ENCODE data around the gene RMP24. TPM values are rescaled to one million over a fixed set of nuclear protein-coding genes. Genes with fewer than 3 reads are reported as not detected.
A peak's percentile ranks its signal among the peaks of the same experiment; 100 is the strongest.

Gene RMP24

Small RNA genes within 50 kb of the gene (microRNA-seq; reads per million reads assigned to microRNA genes)
- 12.8 reads per million, percentile 23 among the genes with 10 or more reads in this experiment for gene MIR3929 (ENCODE audit: borderline number of aligned reads, borderline replicate concordance)

Other genes with a start within 250 kb of the RMP24 start
- 29.2 and 34.2 TPM in 2 replicates for gene RPRD1A, start 94.9 kb downstream of the RMP24 start, total RNA-seq (2021)
- 14.8 and 20.3 TPM in 2 replicates for gene SLC39A6, start 156.7 kb downstream of the RMP24 start, total RNA-seq (2021)
- gene ELP2, start 157.2 kb downstream of the RMP24 start, total RNA-seq (2021): 54.2 and 68.3 TPM in 2 replicates
- gene MOCOS, start 214.8 kb downstream of the RMP24 start, total RNA-seq (2021): 22.7 and 30.4 TPM in 2 replicates

Data from PC-9 (cell line).